HEK293 (cell line): ENCODE data around the gene C17orf113.

Source experiments
- CTCF ChIP-seq: fragments of 450-650 bp; formaldehyde crosslinking; IDR thresholded peaks from 2 replicates; pipeline ENCODE4 v1.5.1; 2016; ENCODE audit warnings: missing biosample characterization, missing genetic modification characterization
- KLF10 ChIP-seq: fragments of 450-650 bp; IDR thresholded peaks from 2 replicates; pipeline ENCODE4 v1.5.1; 2018; ENCODE audit warnings: missing biosample characterization, mild to moderate bottlenecking, missing genetic modification characterization
- KLF17 ChIP-seq: fragments of 450-650 bp; formaldehyde crosslinking; IDR thresholded peaks from 2 replicates; pipeline ENCODE4 v1.5.1; 2016; ENCODE audit warnings: missing biosample characterization, missing genetic modification characterization
- TCF7L2 ChIP-seq: IDR thresholded peaks from 2 replicates; pipeline ENCODE4 v1.6.1; 2011; ENCODE audit warnings: low read depth, mild to moderate bottlenecking, inconsistent platforms, low read length, moderate library complexity, borderline replicate concordance
- YY1 ChIP-seq: fragments of 450-650 bp; formaldehyde crosslinking; IDR thresholded peaks from 2 replicates; pipeline ENCODE4 v1.5.1; 2018; ENCODE audit warnings: missing biosample characterization, missing genetic modification characterization
- ZBTB7A ChIP-seq: fragments of 450-650 bp; formaldehyde crosslinking; IDR thresholded peaks from 2 replicates; pipeline ENCODE4 v1.5.1; 2016; ENCODE audit warnings: low read depth, missing biosample characterization, missing genetic modification characterization
- ZFP41 ChIP-seq: fragments of 450-650 bp; formaldehyde crosslinking; IDR thresholded peaks from 2 replicates; pipeline ENCODE4 v1.5.1; 2016; ENCODE audit warnings: missing biosample characterization, missing genetic modification characterization, borderline replicate concordance
- ZNF114 ChIP-seq: fragments of 450-650 bp; formaldehyde crosslinking; IDR thresholded peaks from 2 replicates; pipeline ENCODE4 v1.5.0; 2017; ENCODE audit warnings: missing biosample characterization, missing genetic modification characterization
- ZNF138 ChIP-seq: fragments of 450-650 bp; formaldehyde crosslinking; IDR thresholded peaks from 2 replicates; pipeline ENCODE4 v1.5.1; 2016; ENCODE audit warnings: missing biosample characterization, missing genetic modification characterization, borderline replicate concordance
- ZNF501 ChIP-seq: fragments of 450-650 bp; formaldehyde crosslinking; IDR thresholded peaks from 2 replicates; pipeline ENCODE4 v1.5.1; 2016; ENCODE audit warnings: missing biosample characterization, missing genetic modification characterization
- ZNF560 ChIP-seq: fragments of 450-650 bp; formaldehyde crosslinking; IDR thresholded peaks from 2 replicates; pipeline ENCODE4 v1.5.1; 2017; ENCODE audit warnings: missing biosample characterization, missing genetic modification characterization, borderline replicate concordance
- TF ChIP-seq, protein P1 (sequence below): fragments of 450-650 bp; formaldehyde crosslinking; IDR thresholded peaks from 2 replicates; pipeline ENCODE4 v1.5.1; 2016; ENCODE audit warnings: missing biosample characterization, missing genetic modification characterization, low read depth
- TF ChIP-seq, protein P2 (sequence below): fragments of 450-650 bp; formaldehyde crosslinking; IDR thresholded peaks from 2 replicates; pipeline ENCODE4 v1.5.1; 2016; ENCODE audit warnings: missing biosample characterization, missing genetic modification characterization

DNA sequence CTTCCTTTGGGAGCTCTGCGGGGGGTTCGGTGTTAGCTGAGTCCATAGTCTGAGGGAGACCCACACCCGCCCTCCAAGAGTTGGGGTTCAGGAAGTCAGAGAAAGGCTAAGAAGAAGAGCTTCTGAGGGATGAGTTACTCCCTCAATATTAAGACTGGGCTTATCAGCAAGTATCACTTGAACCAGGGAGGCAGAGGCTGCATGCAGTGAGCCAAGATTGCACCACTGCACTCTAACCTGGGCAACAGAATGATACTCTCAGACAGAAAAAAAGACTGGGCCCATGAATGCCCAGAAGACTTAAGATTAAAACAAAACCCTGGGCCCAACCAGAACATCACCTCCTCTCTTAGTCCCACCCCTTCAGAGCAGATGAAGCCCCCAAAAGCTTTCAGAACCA, 24.5 kb downstream of the C17orf113 start:
- TF ChIP-seq KLF17 (tag by site-specific recombination) = no peak
- no peak for TF ChIP-seq CTCF (tag by site-specific recombination)
- TF ChIP-seq ZNF501 (tag by site-specific recombination) = no peak
- TF ChIP-seq, protein P1, sequence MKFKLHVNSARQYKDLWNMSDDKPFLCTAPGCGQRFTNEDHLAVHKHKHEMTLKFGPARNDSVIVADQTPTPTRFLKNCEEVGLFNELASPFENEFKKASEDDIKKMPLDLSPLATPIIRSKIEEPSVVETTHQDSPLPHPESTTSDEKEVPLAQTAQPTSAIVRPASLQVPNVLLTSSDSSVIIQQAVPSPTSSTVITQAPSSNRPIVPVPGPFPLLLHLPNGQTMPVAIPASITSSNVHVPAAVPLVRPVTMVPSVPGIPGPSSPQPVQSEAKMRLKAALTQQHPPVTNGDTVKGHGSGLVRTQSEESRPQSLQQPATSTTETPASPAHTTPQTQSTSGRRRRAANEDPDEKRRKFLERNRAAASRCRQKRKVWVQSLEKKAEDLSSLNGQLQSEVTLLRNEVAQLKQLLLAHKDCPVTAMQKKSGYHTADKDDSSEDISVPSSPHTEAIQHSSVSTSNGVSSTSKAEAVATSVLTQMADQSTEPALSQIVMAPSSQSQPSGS (tag by site-specific recombination) = no peak
- TF ChIP-seq, protein P2, sequence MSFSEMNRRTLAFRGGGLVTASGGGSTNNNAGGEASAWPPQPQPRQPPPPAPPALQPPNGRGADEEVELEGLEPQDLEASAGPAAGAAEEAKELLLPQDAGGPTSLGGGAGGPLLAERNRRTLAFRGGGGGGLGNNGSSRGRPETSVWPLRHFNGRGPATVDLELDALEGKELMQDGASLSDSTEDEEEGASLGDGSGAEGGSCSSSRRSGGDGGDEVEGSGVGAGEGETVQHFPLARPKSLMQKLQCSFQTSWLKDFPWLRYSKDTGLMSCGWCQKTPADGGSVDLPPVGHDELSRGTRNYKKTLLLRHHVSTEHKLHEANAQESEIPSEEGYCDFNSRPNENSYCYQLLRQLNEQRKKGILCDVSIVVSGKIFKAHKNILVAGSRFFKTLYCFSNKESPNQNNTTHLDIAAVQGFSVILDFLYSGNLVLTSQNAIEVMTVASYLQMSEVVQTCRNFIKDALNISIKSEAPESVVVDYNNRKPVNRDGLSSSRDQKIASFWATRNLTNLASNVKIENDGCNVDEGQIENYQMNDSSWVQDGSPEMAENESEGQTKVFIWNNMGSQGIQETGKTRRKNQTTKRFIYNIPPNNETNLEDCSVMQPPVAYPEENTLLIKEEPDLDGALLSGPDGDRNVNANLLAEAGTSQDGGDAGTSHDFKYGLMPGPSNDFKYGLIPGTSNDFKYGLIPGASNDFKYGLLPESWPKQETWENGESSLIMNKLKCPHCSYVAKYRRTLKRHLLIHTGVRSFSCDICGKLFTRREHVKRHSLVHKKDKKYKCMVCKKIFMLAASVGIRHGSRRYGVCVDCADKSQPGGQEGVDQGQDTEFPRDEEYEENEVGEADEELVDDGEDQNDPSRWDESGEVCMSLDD (tag by site-specific recombination) = no peak
- no peak for TF ChIP-seq ZNF114 (tag by site-specific recombination)
- no peak for TF ChIP-seq ZNF138 (tag by site-specific recombination)
- no peak for TF ChIP-seq ZFP41 (tag by site-specific recombination)
- TF ChIP-seq TCF7L2 = no peak
- TF ChIP-seq YY1 (tag by site-specific recombination) = no peak
- no peak for TF ChIP-seq ZNF560 (tag by site-specific recombination)
- no peak for TF ChIP-seq ZBTB7A (tag by site-specific recombination)
- TF ChIP-seq KLF10 (tag by site-specific recombination) = no peak
